Liver (tissue), 3 donors: Measurements from ENCODE around the gene PCDHB7.

Source experiments
- CTCF ChIP-seq: fragments of 150-350 bp; IDR thresholded peaks from 2 replicates; pipeline ENCODE4 v1.5.1; 2017; ENCODE audit warnings: improper control_type of control experiment, low read depth, low read length; ENCODE audit not compliant: missing input control
- JUND ChIP-seq, 2 donors: IDR thresholded peaks; 2 replicates each; pipeline ENCODE4 v1.6.1; 2016; ENCODE audit warnings: antibody characterized with exemption in 2 of 2
- donor health status: healthy.
- donor health status: healthy.

- TF ChIP-seq CTCF (no peak), JUND (IDR thresholded peaks at IDR 0.05) (no peak)
Measured at GRCh38 chr5:141199359-141200235, 27.2 kb downstream of the PCDHB7 start, which contains the start of gene PCDHB11.
